HFFc6 (cell line): ENCODE results near the gene TMEM235. TPM values are rescaled to one million over a fixed set of nuclear protein-coding genes. Genes with fewer than 3 reads are reported as not detected.

ENCODE experiments used
- DNase-seq: peaks from one replicate; pipeline ENCODE4 v3.0.0-alpha.2; 2018
- H3K27ac Mint-ChIP-seq: 2 replicates; pipeline ENCODE4 v1.8.0; 2020; ENCODE audit warnings: mild to moderate bottlenecking, mixed read lengths
- H3K27me3 Mint-ChIP-seq: 2 replicates; pipeline ENCODE4 v1.8.0; 2021; ENCODE audit warnings: mild to moderate bottlenecking, moderate library complexity, mixed read lengths; ENCODE audit not compliant: insufficient read depth
- H3K36me3 Mint-ChIP-seq: 2 replicates; pipeline ENCODE4 v1.8.0; 2021; ENCODE audit warnings: low read depth, mixed read lengths
- H3K4me1 Mint-ChIP-seq: 2 replicates; pipeline ENCODE4 v1.8.0; 2020; ENCODE audit warnings: low read depth, mixed read lengths
- H3K4me3 Mint-ChIP-seq: 2 replicates; pipeline ENCODE4 v1.8.0; 2020; ENCODE audit warnings: mild to moderate bottlenecking, moderate library complexity, mixed read lengths
- H3K9me3 Mint-ChIP-seq: 2 replicates; pipeline ENCODE4 v1.8.0; 2020; ENCODE audit warnings: mild to moderate bottlenecking, mixed read lengths
- total RNA-seq, 6 experiments: library from RNA; stranded (reverse); fragmentation: NEBNext Ultra II Directional; extraction: Animal tissue kit (Norgen Biotek cat#: 25700); gene quantifications; 2 replicates in 1 of 6; 3 replicates in 5 of 6; pipeline ENCODE4 v1.2.3, GENCODE V29; 2021
- TF ChIP-seq, protein P1 (sequence below): fragments of 200-600 bp; sonication (generic); IDR thresholded peaks from 2 replicates; pipeline ENCODE4 v1.5.0; 2021; ENCODE audit warnings: antibody characterized with exemption, mild to moderate bottlenecking

Gene TMEM235
- total RNA-seq, 6 experiments from 2014 or later, result not detected

DNA sequence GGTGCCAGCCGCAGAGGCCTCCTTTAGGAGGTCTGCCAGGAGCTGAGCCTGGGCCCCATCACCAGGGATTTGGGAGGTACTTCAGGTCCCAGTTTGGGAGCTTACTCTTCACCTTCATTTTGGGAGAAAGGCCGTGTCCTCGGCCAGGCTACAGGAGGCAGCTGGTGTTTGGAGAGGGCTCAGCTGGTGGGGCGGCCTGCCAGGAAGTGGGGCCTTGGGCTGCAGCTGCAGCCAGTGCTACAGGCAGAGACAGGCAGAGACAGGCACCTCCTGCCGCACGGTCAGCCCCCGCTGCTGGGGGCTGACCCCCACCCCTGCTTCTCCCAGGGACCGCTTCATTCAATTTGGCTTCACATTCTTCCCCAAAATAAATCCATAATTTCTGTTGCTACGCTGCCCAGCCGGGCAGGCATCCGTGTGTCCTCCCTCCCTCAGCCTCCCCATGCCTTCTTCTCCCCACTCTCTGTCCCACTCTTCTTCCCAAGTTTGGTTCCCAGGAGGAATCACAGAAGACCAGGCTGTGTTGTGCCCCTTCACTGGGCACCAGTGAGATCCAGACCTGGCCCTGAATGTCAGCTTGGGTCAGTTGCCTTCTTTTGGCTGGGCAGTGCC, 6.1 kb downstream of the TMEM235 start:
- no peaks in the 10 kb centered on the region for H3K4me1 Mint-ChIP-seq
- no peaks in the 10 kb centered on the region for H3K36me3 Mint-ChIP-seq
- DNase-seq, result no peak
- no peak overlapping the region for H3K27ac Mint-ChIP-seq
- H3K9me3 Mint-ChIP-seq, result no peaks in the 10 kb centered on the region
- TF ChIP-seq, protein P1, sequence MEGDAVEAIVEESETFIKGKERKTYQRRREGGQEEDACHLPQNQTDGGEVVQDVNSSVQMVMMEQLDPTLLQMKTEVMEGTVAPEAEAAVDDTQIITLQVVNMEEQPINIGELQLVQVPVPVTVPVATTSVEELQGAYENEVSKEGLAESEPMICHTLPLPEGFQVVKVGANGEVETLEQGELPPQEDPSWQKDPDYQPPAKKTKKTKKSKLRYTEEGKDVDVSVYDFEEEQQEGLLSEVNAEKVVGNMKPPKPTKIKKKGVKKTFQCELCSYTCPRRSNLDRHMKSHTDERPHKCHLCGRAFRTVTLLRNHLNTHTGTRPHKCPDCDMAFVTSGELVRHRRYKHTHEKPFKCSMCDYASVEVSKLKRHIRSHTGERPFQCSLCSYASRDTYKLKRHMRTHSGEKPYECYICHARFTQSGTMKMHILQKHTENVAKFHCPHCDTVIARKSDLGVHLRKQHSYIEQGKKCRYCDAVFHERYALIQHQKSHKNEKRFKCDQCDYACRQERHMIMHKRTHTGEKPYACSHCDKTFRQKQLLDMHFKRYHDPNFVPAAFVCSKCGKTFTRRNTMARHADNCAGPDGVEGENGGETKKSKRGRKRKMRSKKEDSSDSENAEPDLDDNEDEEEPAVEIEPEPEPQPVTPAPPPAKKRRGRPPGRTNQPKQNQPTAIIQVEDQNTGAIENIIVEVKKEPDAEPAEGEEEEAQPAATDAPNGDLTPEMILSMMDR, result no peak
- H3K4me3 Mint-ChIP-seq, result no peak overlapping the region
- H3K27me3 Mint-ChIP-seq, result peaks cover 22% of the 10 kb centered on the region

DNA sequence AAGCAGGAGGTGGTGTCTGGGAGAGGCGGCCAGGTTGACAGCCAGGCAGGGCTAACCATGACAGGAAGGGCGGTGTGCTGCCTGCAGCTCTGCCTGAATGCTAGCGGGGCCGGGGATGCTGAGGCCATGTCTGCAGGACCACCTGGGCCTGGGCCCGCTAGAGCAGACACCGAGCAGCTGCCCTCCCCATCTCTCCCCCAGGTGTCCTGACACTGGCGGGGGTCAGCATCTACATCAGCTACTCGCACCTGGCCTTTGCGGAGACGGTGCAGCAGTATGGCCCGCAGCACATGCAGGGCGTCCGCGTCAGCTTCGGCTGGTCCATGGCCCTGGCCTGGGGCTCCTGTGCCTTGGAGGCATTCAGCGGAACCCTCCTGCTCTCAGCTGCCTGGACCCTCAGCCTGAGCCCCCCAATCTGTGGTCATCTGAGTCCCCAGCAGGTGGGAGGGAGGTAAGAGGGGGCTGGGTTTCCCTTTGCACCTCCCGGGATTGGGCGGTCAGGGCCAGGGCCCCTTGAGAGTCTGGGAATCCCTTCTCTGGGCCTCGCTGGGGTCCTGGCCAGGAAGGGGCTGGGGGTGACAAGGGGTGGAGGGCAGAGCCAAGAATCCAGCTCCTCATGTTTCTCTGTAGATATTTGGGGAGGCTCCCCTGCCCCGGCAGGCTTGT, 7.5 kb downstream of the TMEM235 start:
- H3K36me3 Mint-ChIP-seq, result no peaks in the 10 kb centered on the region
- peaks cover 13% of the 10 kb centered on the region for H3K27me3 Mint-ChIP-seq
- no peak for DNase-seq
- no peaks in the 10 kb centered on the region for H3K4me1 Mint-ChIP-seq
- TF ChIP-seq, protein P1, result no peak
- no peaks in the 10 kb centered on the region for H3K9me3 Mint-ChIP-seq
- no peak overlapping the region for H3K27ac Mint-ChIP-seq
- no peak overlapping the region for H3K4me3 Mint-ChIP-seq

DNA sequence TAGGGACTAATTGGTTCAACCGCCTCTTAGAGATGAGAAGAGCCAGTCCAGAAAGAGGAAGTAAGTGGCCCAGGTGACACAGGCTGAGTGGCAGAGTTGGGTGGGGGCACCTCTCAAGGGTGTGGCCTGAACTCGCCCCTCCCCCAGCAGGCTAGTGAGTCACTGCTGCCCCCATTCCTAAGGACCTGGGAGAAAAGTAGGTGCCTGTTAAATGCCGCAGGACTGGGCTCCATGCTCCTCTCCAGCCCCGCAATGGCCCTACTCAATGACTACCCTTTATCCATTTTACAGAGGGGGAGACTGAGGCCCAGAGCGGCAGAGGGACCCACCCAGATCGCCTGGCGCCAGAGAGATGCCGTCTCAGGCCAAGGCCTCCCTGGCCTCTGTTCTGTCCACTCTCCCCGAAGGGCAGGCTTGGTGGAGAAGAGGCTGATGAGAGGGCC, 8.1 kb downstream of the TMEM235 start:
- no peaks in the 10 kb centered on the region for H3K9me3 Mint-ChIP-seq
- peaks cover 9% of the 10 kb centered on the region for H3K27me3 Mint-ChIP-seq
- no peak overlapping the region for H3K27ac Mint-ChIP-seq
- no peak overlapping the region for H3K4me3 Mint-ChIP-seq
- no peaks in the 10 kb centered on the region for H3K4me1 Mint-ChIP-seq
- no peaks in the 10 kb centered on the region for H3K36me3 Mint-ChIP-seq
- no peak for DNase-seq
- TF ChIP-seq, protein P1, result no peak

DNA sequence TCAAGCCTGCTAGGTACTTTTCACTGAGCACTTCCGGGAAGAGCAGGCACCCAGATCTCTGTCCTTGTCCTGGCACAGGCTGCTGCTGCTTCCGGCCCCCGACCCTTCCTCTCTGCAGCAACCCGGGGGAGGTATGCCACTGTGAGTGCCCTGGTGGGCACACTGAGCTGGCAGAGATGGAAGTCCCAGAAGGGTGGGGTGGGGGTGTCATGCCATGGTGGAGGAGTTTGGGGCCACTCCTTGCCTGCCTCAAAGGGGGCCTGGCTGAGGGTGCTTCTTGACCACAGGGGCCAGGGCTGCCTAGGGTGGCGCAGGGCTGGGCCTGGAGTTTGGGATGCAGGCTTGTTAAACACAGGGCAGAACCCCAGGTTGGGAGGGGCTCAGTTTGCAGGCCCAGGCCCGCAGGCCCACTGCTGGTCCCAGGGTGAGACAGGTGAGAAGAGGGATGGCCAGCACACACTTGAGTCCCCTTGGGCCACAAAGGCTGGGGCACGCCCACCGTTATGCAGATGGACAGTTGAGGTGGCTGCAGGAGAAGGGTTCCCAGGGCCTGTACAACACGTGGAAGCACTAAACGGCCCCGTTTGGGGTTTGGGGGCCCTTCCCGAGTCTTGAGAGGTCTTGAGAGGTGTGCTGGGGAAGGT, 8.7 kb downstream of the TMEM235 start:
- TF ChIP-seq, protein P1, result no peak
- H3K4me3 Mint-ChIP-seq, result no peak overlapping the region
- H3K27me3 Mint-ChIP-seq, result peaks cover 7% of the 10 kb centered on the region
- H3K27ac Mint-ChIP-seq, result no peak overlapping the region
- no peaks in the 10 kb centered on the region for H3K4me1 Mint-ChIP-seq
- no peaks in the 10 kb centered on the region for H3K9me3 Mint-ChIP-seq
- H3K36me3 Mint-ChIP-seq, result no peaks in the 10 kb centered on the region
- DNase-seq, result no peak

- TF ChIP-seq, protein P1, result no peak
- peaks cover 4% of the 10 kb centered on the region; the same call in 1 of the 2 replicates for H3K36me3 Mint-ChIP-seq
- H3K4me3 Mint-ChIP-seq, result no peak overlapping the region
- DNase-seq, result no peak
- H3K9me3 Mint-ChIP-seq, result no peaks in the 10 kb centered on the region; the same call in 1 of the 2 replicates
- peaks cover 7% of the 10 kb centered on the region for H3K27me3 Mint-ChIP-seq
- H3K27ac Mint-ChIP-seq, result no peak overlapping the region
- no peaks in the 10 kb centered on the region for H3K4me1 Mint-ChIP-seq
These were observed 9.4 kb downstream of the TMEM235 start for GRCh38 chr17:78240839-78241238.
